Epithelial cell of esophagus (primary cell): ENCODE data around the gene ARVCF.

Experiments used
- DNase-seq: peaks from one replicate; pipeline ENCODE4 v3.0.0; 2010; ENCODE audit warnings: low read depth
- H3K4me3 ChIP-seq: 2 replicates; pipeline ENCODE4 v1.5.1; 2011; ENCODE audit warnings: mild to moderate bottlenecking, low read length, control low read depth
- TF ChIP-seq, protein P1 (sequence below): IDR thresholded peaks from 2 replicates; pipeline ENCODE4 v1.5.1; 2011; ENCODE audit warnings: low read depth, mild to moderate bottlenecking, low read length, control low read depth, inconsistent platforms; ENCODE audit not compliant: insufficient read depth; ENCODE audit errors: missing control alignments

Gene ARVCF

DNA sequence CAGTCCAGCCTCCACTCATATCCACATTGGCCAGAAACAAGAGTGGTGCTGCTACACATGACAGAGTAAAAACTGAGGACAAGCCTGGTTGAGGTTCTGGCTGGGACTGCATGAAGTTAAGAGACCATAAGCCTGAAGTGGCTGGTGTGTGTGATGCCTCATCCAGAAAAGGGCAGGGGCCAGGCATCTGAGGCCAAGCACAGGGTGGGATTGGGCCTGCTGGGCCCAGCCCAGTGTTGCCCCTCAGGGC is 25.3 kb downstream of the ARVCF start:
- TF ChIP-seq, protein P1, sequence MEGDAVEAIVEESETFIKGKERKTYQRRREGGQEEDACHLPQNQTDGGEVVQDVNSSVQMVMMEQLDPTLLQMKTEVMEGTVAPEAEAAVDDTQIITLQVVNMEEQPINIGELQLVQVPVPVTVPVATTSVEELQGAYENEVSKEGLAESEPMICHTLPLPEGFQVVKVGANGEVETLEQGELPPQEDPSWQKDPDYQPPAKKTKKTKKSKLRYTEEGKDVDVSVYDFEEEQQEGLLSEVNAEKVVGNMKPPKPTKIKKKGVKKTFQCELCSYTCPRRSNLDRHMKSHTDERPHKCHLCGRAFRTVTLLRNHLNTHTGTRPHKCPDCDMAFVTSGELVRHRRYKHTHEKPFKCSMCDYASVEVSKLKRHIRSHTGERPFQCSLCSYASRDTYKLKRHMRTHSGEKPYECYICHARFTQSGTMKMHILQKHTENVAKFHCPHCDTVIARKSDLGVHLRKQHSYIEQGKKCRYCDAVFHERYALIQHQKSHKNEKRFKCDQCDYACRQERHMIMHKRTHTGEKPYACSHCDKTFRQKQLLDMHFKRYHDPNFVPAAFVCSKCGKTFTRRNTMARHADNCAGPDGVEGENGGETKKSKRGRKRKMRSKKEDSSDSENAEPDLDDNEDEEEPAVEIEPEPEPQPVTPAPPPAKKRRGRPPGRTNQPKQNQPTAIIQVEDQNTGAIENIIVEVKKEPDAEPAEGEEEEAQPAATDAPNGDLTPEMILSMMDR: no peak
- no peak overlapping the region for H3K4me3 ChIP-seq
- no peak for DNase-seq

DNA sequence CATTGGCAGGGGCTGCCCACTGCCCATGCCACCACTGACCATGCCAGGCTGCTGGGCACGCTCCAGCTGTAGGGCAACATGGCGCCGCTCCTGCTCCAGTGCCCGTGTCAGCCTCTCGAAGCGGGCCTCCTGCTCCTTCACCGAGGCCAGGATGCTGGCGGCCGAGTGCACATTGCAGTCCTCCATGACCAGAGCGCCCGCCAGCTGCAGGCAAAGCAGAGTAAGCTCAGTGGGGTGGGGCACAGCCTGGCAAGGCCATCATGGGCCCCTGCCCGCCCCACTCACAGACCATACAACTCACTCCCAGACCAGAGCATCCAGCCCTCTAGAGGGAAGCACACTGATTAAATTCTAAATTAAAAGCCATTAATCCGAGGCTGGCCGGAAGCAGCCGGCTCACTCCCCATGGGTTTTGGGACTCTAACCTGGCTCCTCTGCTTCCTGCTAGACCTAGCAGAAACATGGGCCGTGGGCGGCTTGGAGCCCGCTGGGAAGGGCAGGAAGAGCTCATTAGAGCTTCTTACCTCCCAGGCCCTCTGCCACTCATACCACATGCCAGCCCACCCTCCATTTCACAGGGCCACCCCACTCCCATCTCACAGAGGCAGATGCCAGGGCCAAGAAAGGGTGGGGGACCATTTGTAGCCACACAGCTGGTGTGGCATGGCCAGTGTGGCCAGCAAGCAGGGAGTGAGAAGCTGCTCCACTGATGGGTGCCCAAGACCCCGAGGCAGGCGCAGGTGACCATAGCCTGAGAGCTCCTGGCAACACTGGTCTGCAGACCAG is 25.8 kb downstream of the ARVCF start:
- TF ChIP-seq, protein P1: no peak
- no peak overlapping the region for H3K4me3 ChIP-seq

DNA sequence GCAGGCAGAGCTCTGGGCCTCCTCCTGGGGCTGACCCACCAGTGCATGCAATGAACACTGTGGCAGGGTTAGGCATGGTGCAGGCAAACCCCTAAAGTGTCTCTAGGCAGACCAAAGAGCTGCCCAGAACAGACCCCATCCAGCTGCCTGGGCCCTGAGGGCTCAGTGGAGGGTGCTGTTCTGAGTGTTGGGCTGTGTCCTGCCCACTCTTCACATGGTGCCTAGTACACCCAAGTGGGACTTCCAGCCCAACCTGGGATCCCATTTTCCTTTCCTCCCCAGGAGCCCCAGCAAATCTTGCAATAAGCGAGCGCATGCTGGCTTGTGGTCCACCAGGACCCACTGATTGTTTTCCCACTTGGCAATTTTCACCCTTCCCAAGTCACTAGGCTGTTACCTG is 26.4 kb downstream of the ARVCF start:
- DNase-seq: no peak
- TF ChIP-seq, protein P1: no peak
- no peak overlapping the region for H3K4me3 ChIP-seq

More for the DNA sequence above, 25.8 kb downstream of the ARVCF start:
- no peak for DNase-seq

DNA sequence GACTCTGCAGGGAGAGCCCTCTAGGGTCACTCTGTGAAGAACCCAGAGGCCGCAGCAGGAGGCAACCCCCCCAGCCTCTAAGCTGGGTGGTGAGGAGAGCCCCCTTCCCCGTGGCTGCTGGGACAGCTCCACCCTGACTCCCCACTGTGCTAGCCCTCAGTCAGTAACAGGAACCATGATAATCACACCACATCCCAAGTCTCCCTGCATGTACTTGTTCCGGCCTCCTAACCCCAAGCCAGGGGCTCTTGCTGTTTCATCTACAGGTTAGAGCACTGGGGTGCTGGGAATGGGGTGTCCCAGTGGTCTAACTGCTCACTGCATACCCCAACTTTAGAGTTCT is 26.9 kb downstream of the ARVCF start:
- TF ChIP-seq, protein P1: no peak
- no peak overlapping the region for H3K4me3 ChIP-seq
- DNase-seq: no peak

DNA sequence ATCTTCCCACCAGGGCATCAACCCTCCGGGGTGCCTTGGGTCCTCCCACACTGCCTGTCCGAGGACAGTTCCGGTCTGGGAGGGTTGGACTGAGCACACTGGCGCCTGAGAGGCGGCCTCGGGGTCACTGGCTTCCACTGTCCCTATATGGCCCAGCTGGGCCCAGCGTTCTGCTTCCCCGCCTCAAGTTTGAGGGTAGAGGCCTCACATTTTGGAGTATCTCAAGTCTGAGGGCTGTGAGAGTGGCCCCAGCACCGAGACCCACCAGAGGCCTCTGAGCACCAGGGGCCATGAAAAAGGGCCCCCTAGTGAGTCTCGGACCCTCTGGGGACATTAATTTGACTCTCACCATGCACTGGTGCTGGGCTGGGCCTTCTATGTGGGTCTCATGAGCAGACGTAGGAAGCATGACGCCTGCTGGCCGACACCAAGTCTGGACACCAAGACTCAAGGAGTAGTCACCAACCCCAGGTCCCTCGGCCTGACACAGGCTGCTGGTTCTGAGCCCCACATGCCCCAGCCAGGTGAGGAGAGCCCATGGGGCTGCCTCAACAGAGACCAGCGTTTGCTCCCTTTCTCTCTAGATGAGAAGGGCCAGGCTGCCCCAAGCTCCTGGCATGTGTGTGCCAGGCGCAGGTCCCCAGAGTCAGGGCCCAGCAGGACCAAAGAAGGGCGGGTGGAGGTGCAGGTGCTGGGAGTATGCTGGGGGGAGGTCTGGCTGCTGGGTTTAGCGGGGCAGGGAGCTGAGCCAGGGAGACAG is 27.5 kb downstream of the ARVCF start:
- DNase-seq: no peak
- H3K4me3 ChIP-seq: no peak overlapping the region
- TF ChIP-seq, protein P1: no peak

DNA sequence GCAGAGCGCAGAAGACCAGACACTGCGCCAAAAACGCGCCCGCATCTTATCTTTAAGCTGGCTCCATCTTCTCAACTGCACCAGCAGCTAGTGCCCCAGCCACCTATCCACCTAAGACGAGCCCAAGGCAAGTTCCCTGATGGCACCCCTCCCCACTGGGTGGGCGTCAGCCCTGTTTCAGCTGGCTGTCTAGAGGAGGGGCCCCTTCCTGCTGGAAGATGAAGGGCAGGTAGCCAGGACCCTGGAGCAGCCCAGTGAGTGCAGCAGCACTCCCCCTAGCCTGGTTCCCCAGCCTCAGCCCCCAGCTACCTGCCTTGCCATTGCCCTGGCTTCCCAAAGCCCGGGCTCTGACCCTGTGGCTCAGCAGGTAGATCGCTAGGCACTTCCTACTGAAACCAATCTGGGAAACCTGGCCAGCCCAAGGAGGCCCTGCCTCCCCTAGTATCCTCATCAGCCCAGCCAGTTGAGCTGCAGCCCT is 28.3 kb downstream of the ARVCF start:
- no peak for DNase-seq
- no peak overlapping the region for H3K4me3 ChIP-seq
- TF ChIP-seq, protein P1: no peak
